ENCODE measurements around the gene UBR4. TPM values are rescaled to one million over a fixed set of nuclear protein-coding genes. Genes with fewer than 3 reads are reported as not detected.

UBR4 gene
- polyA plus RNA-seq, 3 donors, result 44.3 to 93.8 (median 49.4) TPM

- Histone ChIP-seq H2AFZ (ENCODE audit: insufficient read depth, low read depth, low read length, poor library complexity, severe bottlenecking) (no peak overlapping the region), H3K36me3 (replicated peaks in 1 of 2; ENCODE audit: control insufficient read depth in 1 of 2, insufficient read depth in 2 of 2, low read length in 2 of 2) (peaks cover 0 to under 1% of the 10 kb centered on the region in 2 donors), H4K20me1 (ENCODE audit: insufficient read depth, low read length) (no peaks in the 10 kb centered on the region), H3K27me3 (ENCODE audit: control insufficient read depth in 2 of 2, insufficient read depth in 2 of 2, low read length in 2 of 2) (no peaks in the 10 kb centered on the region), H3K9me3 (replicated peaks in 1 of 2; ENCODE audit: control insufficient read depth in 1 of 2, insufficient read depth in 1 of 2, low read length in 2 of 2) (no peaks in the 10 kb centered on the region), H3K4me1 (ENCODE audit: control insufficient read depth in 1 of 2, insufficient read depth in 2 of 2, low read length in 2 of 2) (no peaks in the 10 kb centered on the region), H3K9ac (ENCODE audit: insufficient read depth, low read length, poor library complexity, severe bottlenecking) (no peak overlapping the region), H3K27ac (ENCODE audit: low read depth in 1 of 2, low read length in 2 of 2) (no peak overlapping the region), H3K79me2 (ENCODE audit: insufficient read depth, low read length) (no peaks in the 10 kb centered on the region), H3K4me3 (replicated peaks in 1 of 3; ENCODE audit: low read depth in 2 of 3, low read length in 3 of 3) (no peak overlapping the region), H3K4me2 (replicated peaks; ENCODE audit: extremely low read depth, low read length, poor library complexity, severe bottlenecking) (no peak overlapping the region)
- DNase-seq, result peak in 1 of 3 donors; percentile 21
- peak overlapping the region in 2 of 7 donors; percentile 23 to 32 for H3K27ac Mint-ChIP-seq
- 72% methylated on average over 12 of the region's 17 CpGs for WGBS (ENCODE audit: insufficient coverage)
- H3K4me3 Mint-ChIP-seq, result peak overlapping the region in 1 of 2 donors; percentile 13
- H3K4me1 Mint-ChIP-seq, result peaks cover 5% of the 10 kb centered on the region
- peaks cover 0 to 24% (median 6%) of the 10 kb centered on the region in 3 donors for H3K27me3 Mint-ChIP-seq (ENCODE audit: low read depth in 3 of 3)
- intact Hi-C loops (cut with micrococcal nuclease), result no loop called here
- TF ChIP-seq CTCF (IDR thresholded peaks at IDR 0.05), result no peak
- peaks cover 0 to 5% (median 0%) of the 10 kb centered on the region in 7 donors for H3K9me3 Mint-ChIP-seq
- peaks cover 0 to 1% of the 10 kb centered on the region in 2 donors for H3K36me3 Mint-ChIP-seq
Measured at GRCh38 chr1:19067182-19067911, 142.7 kb downstream of the UBR4 start.

- H3K9me3 Mint-ChIP-seq, result peaks cover 0 to 8% (median 3%) of the 10 kb centered on the region in 7 donors
- Histone ChIP-seq H3K36me3 (replicated peaks in 1 of 2; ENCODE audit: control insufficient read depth in 1 of 2, insufficient read depth in 2 of 2, low read length in 2 of 2) (no peaks in the 10 kb centered on the region), H3K27me3 (ENCODE audit: control insufficient read depth in 2 of 2, insufficient read depth in 2 of 2, low read length in 2 of 2) (no peaks in the 10 kb centered on the region), H2AFZ (ENCODE audit: insufficient read depth, low read depth, low read length, poor library complexity, severe bottlenecking) (no peak overlapping the region), H3K79me2 (ENCODE audit: insufficient read depth, low read length) (no peaks in the 10 kb centered on the region), H3K9ac (ENCODE audit: insufficient read depth, low read length, poor library complexity, severe bottlenecking) (no peak overlapping the region), H3K27ac (ENCODE audit: low read depth in 1 of 2, low read length in 2 of 2) (no peak overlapping the region), H4K20me1 (ENCODE audit: insufficient read depth, low read length) (no peaks in the 10 kb centered on the region), H3K4me2 (replicated peaks; ENCODE audit: extremely low read depth, low read length, poor library complexity, severe bottlenecking) (no peak overlapping the region), H3K4me1 (ENCODE audit: control insufficient read depth in 1 of 2, insufficient read depth in 2 of 2, low read length in 2 of 2) (no peaks in the 10 kb centered on the region), H3K4me3 (replicated peaks in 1 of 3; ENCODE audit: low read depth in 2 of 3, low read length in 3 of 3) (no peak overlapping the region), H3K9me3 (replicated peaks in 1 of 2; ENCODE audit: control insufficient read depth in 1 of 2, insufficient read depth in 1 of 2, low read length in 2 of 2) (no peaks in the 10 kb centered on the region)
- H3K27ac Mint-ChIP-seq, result no peak overlapping the region
- H3K27me3 Mint-ChIP-seq (ENCODE audit: low read depth in 3 of 3), result peaks cover 2 to 24% (median 6%) of the 10 kb centered on the region in 3 donors
- WGBS (ENCODE audit: insufficient coverage), result 78% methylated on average over 9 of the region's 10 CpGs
- no peak for TF ChIP-seq CTCF (IDR thresholded peaks at IDR 0.05)
- no peaks in the 10 kb centered on the region for H3K36me3 Mint-ChIP-seq
- peaks cover 5% of the 10 kb centered on the region for H3K4me1 Mint-ChIP-seq
- no peak overlapping the region for H3K4me3 Mint-ChIP-seq
- intact Hi-C loops (cut with micrococcal nuclease), result no loop called here
- no peak for DNase-seq
Measured at GRCh38 chr1:19066874-19067181, 143.2 kb downstream of the UBR4 start.

Data from CD14-positive monocyte (primary cell).